H1 (cell line): ENCODE data around the gene SPAG17. TPM values are rescaled to one million over a fixed set of nuclear protein-coding genes. Genes with fewer than 3 reads are reported as not detected.

Experiments
- CTBP2 ChIP-seq: IDR thresholded peaks from 2 replicates; pipeline ENCODE4 v1.7.0; 2011; ENCODE audit warnings: borderline replicate concordance, mild to moderate bottlenecking, moderate library complexity, mixed read lengths, low read length; ENCODE audit not compliant: insufficient read depth, insufficient read length
- polyA plus RNA-seq, 7 experiments: library from polyadenylated mRNA; depleted of rRNA in 3 of 7; stranded (reverse) in 5 of 7; unstranded in 2 of 7; fragments of >200 nt in 5 of 7; fragments of 200-250 nt in 2 of 7; gene quantifications; 1 replicate in 5 of 7; 2 replicates in 1 of 7; 4 replicates in 1 of 7; pipeline versions ENCODE4 v1.2.1 to v1.2.3, GENCODE V29; 2011 to 2013; ENCODE audit warnings: missing spikeins in 2 of 7, mixed read lengths in 2 of 7
- total RNA-seq: library from RNA; stranded (reverse); fragmentation: NEBNext Ultra II Directional; extraction: Animal tissue kit (Norgen Biotek cat#: 25700); gene quantifications from 2 replicates; pipeline ENCODE4 v1.2.1, GENCODE V29; 2021

Gene SPAG17
- total and polyA plus RNA-seq, 2 of the 8 experiments (the other 6 are each of a cell fraction or from before 2014, with no cell fraction given) = 0.56 to 0.62 TPM

- no peak for TF ChIP-seq CTBP2
These were observed 171.7 kb downstream of the SPAG17 start (continued) for GRCh38 chr1:118013336-118013735.
